Cardiac septum (tissue), 1 donor: Measurements from ENCODE around the gene SLC9A8. TPM values are rescaled to one million over a fixed set of nuclear protein-coding genes. Genes with fewer than 3 reads are reported as not detected.
"Not testable (repeated sequence)": the region's sequence is repeated elsewhere in the genome, so short reads cannot be mapped to it uniquely, and the experiment has no call there.

Experiments used
- DNase-seq: peaks from one replicate; pipeline ENCODE4 v3.0.0-alpha.2; 2020; ENCODE audit warnings: low spot score
- intact Hi-C: fragments of 100-400 bp; cut with DNase I; formaldehyde crosslinking; loops from one replicate; pipeline ENCODE4 v1.14.0; 2022
- long read RNA-seq: library from polyadenylated mRNA; unstranded; transcript quantifications from one replicate; pipeline ENCODE4 v2.0.0, GENCODE V29; 2021
- total RNA-seq: library from RNA; stranded (reverse); fragmentation: NEBNext Ultra II Directional; extraction: Animal tissue kit (Norgen Biotek cat#: 25700); gene quantifications from one replicate; pipeline ENCODE4 v1.2.1, GENCODE V29; 2021
- donor health status: DM: no; HTN: no; CAD: no.

The SLC9A8 gene, protein sequence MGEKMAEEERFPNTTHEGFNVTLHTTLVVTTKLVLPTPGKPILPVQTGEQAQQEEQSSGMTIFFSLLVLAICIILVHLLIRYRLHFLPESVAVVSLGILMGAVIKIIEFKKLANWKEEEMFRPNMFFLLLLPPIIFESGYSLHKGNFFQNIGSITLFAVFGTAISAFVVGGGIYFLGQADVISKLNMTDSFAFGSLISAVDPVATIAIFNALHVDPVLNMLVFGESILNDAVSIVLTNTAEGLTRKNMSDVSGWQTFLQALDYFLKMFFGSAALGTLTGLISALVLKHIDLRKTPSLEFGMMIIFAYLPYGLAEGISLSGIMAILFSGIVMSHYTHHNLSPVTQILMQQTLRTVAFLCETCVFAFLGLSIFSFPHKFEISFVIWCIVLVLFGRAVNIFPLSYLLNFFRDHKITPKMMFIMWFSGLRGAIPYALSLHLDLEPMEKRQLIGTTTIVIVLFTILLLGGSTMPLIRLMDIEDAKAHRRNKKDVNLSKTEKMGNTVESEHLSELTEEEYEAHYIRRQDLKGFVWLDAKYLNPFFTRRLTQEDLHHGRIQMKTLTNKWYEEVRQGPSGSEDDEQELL
- 7.2 TPM for total RNA-seq
- long read RNA-seq, full-length matches to known transcripts, result 1 of 11 reads
- long read RNA-seq, partial matches to known transcripts, result 2 of 11 reads
- long read RNA-seq, other reads (novel, unspliced or antisense), result 8 of 11 reads

DNA sequence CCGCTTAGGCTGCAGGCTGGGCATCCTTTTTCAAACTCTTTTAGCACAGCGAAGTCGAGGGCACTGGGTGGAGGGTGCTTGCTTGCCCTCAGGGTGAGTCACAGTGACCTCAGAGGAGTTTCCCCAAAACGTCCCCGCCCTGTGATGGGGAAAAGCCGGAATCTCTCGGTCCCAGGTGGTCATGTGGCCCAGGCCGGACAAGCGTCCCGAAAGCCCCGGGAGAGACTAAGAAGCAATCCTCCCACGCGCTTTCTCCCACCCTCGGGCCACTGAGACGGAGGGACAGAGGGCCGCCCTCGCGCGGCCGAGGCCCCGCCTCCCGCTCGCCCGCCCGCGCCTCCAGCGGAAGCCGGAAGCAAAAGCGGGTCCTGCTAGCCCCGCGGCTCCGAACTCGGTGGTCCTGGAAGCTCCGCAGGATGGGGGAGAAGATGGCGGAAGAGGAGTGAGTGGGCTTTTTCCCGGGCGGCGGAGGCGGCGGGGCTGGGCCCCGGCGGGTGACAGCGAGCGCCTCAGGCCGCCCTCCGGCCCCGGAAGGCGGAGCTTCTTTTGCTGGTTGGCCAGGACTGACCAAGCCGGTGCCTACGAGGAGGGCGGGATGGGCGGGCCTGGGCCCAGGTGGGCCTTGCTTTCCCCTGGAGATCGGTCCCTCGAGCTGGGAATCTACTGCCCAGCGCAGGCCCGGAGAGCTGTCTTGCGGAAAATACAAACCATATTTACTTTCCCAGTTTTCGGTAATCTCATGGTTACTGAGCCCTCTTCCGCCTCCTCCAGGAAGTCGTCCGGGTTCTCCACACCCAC is at the start of gene SLC9A8:
TSS of gene SLC9A8 (plus strand) at position 322 of the 798 bp plus-strand sequence. CDS start at position 417, 95 bp downstream.
- DNase-seq, result peak; percentile 96
- intact Hi-C loops, result no loop called here

- intact Hi-C loops, result no loop called here
- no peak for DNase-seq
Measured at GRCh38 chr20:49762940-49763766, 49.5 kb upstream of the SLC9A8 start.

DNA sequence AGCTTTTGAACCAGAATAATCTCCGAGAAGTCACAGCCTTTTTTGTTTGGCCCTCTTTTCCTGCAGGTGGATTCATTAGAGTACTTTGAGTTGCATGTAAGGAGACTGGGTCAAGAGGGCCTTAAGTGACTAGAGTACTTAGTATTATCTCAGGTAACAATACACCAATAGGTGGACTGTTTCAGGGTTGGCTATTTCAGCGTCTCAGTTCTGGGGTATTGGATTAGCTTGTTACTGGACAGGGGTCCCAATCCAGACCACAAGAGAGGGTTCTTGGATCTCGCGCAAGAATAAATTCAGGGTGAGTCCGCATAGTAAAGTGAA is 47.3 kb upstream of the SLC9A8 start:
- DNase-seq, result no peak
- intact Hi-C loops, result no loop called here

DNA sequence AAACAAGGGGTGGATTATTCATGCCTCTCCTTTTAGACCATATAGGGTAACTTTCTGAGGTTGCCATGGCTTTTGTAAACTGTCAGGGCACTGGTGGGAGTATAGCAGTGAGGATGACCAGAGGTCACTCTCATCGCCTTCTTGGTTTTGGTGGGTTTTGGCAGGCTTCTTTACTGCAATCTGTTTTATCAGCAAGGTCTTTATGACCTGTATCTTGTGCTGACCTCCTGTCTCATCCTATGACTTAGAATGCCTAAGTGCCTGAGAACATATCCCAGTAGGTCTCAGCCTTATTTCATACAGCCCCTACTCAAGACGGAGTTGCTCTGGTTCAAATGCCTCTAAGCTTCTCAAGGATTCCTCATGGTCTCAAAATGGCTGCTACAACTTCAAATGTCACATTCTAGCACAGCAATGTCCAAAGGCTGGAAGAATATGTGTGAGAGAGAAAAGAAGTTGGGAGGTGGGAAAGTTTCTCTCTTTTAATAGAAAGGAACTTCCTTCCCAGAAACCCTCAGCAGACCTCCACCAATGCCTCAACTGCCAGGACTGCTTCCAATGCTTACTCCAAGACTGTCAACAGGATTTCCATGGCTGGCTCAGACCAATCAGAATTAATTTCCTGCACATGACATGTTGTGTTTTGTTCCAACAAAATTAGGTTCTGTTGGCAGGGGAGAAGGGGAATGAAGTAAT is 46.6 kb upstream of the SLC9A8 start:
- DNase-seq, result no peak
- intact Hi-C loops, result no loop called here

DNA sequence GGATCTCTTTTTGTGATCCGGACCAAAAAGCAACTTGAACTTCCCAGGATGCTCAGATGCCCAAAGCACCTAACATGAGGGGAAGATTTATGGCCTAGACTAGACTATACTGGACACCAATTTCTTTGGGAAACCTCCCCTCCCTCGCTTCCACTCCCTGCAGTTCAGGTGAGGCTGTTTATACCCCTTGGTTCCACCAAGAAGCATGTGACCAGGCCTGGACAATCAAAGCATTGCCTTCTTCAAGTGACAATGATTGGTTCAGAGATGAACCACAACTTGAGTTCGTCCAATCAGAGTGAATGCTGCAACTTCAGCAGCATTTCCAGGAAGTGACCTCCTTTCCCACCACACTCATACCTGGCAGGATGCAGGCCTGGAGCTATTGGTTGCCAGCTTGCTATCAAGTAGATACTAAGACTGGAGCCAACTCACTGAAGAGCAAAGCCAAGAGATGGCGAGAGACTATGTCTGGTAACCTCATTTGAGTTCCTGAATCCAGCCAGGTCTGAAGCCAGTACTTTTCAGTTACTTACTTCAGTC is 45.6 kb upstream of the SLC9A8 start:
- DNase-seq, result no peak
- intact Hi-C loops, result no loop called here

GRCh38 chr20:49768204-49769047 is 44.2 kb upstream of the SLC9A8 start:
- intact Hi-C loops, result no loop called here
- DNase-seq, result peak; percentile 85

GRCh38 chr20:49769048-49769581 is 43.5 kb upstream of the SLC9A8 start:
- intact Hi-C loops, result no loop called here

DNA sequence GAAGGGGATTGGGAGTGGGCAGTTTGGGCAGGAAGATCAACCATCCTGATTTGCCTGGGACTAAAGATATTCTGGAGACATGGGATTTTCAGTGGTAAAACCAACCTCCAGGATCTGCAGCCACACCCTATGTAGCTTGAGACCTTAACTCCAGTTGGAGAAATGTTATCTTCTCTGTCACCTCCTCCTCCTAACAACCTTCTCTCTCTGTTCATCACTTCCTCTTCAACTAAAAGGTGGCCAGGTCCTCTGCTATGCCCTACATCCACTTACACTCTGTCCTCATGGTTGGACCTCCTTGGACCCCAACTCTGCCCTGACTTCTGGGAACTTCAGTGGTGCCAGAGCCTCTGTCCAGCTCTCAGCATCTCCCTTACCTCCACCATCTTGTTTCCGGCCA is 42.0 kb upstream of the SLC9A8 start:
- intact Hi-C loops, result no loop called here
- no peak for DNase-seq

More at GRCh38 chr20:49769048-49769581, 43.5 kb upstream of the SLC9A8 start:
- DNase-seq, result no peak

DNA sequence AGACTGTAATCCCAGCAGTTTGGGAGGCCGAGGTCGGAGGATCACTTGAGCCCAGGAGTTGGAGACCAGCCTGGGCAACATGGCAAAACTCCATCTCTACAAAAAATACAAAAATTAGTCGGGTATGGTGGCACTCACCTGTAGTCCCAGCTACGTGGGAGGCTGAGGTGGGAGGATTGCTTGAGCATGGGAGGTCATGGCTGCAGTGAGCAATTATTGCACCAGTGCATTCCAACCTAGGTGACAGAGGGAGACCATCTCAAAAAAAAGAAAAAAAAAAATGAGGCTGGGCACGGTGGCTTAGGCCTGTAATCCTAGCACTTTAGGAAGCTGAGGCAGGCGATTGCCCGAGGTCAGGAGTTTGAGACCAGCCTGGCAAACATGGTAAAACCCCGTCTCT is 38.4 kb upstream of the SLC9A8 start:
- DNase-seq, intact Hi-C loops: not testable (repeated sequence)

- intact Hi-C loops, result no loop called here
- DNase-seq, result peak; percentile 76
Measured at GRCh38 chr20:49775229-49775693, 37.4 kb upstream of the SLC9A8 start.

DNA sequence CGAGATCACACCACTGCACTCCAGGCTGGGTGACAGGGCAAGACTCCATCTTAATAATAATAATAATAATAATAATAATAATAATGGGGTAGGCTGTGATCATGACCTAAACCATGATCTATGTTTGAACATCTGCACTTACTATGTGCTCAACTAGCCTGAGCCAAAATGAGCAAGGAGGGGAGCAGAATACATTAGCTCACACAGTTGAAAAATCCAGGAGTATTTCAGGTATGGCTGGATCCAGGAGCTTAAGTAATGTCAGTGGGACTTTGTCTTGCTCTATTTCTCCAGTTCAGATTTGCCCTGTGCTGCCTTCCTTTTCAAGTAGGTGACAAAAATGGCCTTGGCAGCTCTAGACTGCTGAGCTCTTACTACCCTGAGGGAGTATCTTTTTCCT is 32.7 kb upstream of the SLC9A8 start:
- intact Hi-C loops, result no loop called here
- DNase-seq, result no peak

DNA sequence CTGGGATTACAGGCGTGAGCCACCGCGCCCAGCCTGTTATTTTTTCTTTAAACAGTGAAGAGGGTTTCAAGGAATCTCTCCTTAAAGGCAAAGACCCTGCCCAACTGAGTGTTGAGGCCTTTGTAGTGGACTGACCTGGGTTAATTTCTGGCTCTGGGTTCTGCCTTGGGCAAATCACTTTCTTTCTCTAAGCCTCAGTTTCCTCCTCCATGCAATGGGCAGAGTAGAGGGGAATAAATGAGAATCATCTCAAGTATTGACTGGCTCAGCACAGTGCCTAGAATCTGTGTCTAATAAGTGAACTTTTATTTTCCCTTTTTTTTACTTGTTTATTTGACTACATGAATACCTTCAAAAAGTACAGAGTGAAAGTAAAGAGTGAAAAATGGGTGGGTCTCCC is 31.0 kb upstream of the SLC9A8 start:
- intact Hi-C loops, result no loop called here
- DNase-seq, result no peak

DNA sequence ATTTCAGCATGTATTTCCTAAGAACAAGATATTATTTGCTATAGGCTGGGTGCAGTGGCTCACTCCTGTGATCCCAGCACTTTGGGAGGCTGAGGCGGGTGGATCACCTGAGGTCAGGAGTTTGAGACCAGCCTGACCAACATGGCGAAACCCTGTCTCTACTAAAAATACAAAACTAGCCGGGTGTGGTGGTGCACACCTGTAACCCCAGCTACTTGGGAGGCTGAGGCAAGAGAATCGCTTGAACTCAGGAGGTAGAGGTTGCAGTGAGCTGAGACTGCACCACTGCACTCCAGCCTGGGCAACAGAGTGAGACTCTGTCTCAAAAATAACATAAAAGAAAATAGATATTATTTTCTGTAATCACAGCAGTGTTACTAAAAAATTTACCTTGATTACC is 30.2 kb upstream of the SLC9A8 start:
- intact Hi-C loops, DNase-seq: not testable (repeated sequence)

- DNase-seq, intact Hi-C loops: not testable (repeated sequence)
Measured at GRCh38 chr20:49783021-49783995, 29.3 kb upstream of the SLC9A8 start.

DNA sequence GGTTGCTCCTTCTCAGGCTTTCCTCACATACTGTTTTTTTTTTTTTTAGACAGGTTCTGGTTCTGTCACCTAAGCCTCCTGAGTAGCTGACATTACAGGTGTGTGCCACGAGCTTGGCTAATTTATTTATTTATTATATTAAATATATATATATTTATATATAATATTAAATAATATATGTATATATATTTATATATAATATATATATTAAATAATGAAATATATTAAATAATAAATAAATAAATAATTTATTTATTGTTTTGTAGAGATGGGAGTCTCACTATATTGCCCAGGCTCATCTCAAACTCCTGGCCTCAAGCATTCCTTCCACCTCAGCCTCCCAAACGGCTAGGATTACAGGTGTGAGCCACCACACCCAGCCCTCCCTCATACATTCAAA is 28.3 kb upstream of the SLC9A8 start:
- no peak for DNase-seq
- intact Hi-C loops, result no loop called here

DNA sequence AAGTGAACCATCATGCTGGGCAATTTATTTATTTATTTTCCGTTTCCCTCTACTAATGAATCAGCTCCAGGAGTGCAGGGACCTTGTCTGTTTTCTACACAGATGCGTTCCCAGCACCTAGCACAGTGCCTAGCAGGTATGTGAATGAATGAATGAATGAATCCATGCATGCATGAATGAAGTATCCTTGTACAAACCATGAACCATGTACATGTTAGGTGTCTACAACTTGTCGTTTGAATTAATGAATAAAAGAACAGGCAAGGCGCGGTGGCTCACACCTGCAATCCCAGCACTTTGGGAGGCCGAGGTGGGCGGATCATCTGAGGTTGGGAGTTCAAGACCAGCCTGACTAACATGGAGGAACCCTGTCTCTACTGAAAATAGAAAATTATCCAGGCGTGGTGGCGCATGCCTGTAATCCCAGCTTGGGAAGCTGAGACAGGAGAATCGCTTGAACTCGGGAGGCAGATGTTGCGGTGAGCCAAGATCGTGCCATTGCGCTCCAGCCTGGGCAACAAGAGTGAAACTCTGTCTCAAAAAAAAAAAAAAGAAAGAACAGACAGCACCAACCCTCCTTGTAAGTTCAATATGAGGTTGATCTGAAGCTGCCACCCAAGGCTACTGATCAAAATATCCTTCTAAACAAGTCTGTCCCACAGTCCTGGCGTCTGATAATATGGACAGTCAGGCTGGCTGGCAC is 27.3 kb upstream of the SLC9A8 start:
- intact Hi-C loops, result no loop called here

More for the DNA sequence above, 27.3 kb upstream of the SLC9A8 start:
- DNase-seq, result no peak
